ENCODE results near the gene ASAP3.
A peak's percentile ranks its signal among the peaks of the same experiment; 100 is the strongest.
"Not testable (repeated sequence)": the region's sequence is repeated elsewhere in the genome, so short reads cannot be mapped to it uniquely, and the experiment has no call there.

Gene ASAP3

GRCh38 chr1:23383577-23384311 lies 100.2 kb downstream of the ASAP3 start:
- TF ChIP-seq CTCF (conservative IDR thresholded peaks at IDR 0.05; ENCODE audit: low read length) = no peak
- DNase-seq (ENCODE audit: low read depth) = no peak
- no peak overlapping the region for H3K4me3 ChIP-seq (ENCODE audit: low read length)

DNA sequence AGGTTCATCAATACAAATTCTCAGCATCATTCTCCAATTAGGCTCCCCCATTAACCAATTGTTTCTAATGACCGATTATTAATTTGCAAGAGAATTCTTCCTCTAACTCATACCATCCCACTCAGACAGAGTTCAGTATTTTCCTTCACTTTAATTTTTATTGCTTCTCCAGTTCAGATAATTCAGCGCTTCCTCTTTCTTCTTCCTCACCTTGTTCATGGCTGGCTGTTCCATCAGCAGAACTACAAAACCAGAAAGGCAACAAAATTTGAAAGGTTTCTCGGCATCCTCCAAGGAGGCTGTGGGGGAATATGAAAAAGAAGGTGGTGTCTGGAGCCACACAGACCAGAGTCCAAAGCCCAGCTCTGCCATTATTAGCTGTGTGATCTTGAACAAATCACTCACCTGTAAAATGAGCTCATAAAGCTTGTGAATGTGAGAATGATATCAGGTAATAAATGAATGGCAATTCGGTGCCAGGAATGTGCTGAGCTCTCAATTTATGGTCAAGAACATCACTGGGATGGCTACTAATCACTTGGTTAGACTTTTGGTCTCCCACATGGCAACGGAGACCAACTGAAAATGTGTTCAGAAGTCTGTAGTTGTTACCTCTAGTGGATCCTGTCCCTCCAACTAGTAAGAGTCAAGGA lies 102.6 kb downstream of the ASAP3 start:
- no peak overlapping the region for H3K4me3 ChIP-seq (ENCODE audit: low read length)
- DNase-seq (ENCODE audit: low read depth) = no peak
- no peak for TF ChIP-seq CTCF (conservative IDR thresholded peaks at IDR 0.05; ENCODE audit: low read length)

DNA sequence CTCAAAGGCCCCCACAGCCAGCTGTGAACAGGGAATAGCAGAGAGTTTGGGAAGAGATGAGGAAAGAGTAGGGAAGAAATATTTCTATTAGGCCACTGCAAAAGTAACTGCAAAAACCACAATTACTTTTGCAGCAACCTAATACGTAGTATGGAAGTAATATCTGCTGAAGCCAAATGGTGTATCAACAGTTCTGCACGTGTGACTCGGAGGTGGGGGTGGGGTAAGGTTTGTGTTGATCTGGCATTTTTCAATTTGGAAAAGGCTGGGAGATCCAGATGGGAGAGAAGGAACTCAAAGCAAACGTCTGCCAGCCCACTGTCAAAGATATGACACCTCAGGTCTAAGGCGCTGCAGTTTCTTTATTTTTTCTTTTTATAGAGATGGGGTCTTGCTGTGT lies 103.3 kb downstream of the ASAP3 start:
- TF ChIP-seq CTCF (conservative IDR thresholded peaks at IDR 0.05; ENCODE audit: low read length) = no peak
- DNase-seq (ENCODE audit: low read depth) = peak; percentile 69

DNA sequence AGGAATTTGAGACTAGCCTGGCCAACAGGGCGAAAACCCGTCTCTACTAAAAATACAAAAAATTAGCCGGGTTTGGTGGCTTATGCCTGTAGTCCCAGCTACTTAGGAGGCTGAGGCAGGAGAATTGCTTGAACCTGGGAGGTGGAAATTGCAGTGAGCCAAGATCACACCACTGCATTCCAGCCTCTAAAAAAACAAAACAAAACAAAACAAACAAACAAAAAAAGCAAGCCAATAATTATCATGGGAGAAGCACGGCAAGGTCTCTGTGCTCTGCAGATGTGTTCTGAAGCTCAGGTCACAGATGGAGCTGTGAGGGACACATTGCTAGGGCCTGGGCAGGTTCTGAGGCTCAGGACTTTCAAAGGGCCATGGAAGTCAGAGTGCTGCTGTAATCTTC lies 103.7 kb downstream of the ASAP3 start:
- not testable (repeated sequence) for H3K4me3 ChIP-seq (ENCODE audit: low read length); DNase-seq (ENCODE audit: low read depth)

More for the DNA sequence above, 103.3 kb downstream of the ASAP3 start:
- H3K4me3 ChIP-seq (ENCODE audit: low read length) = no peak overlapping the region
